ENCODE measurements around the gene CYRIA. TPM values are rescaled to one million over a fixed set of nuclear protein-coding genes. Genes with fewer than 3 reads are reported as not detected.

Gene CYRIA
- polyA plus RNA-seq (2014; cell fraction: cytosol; rRNA removed): 1.3 and 1.5 TPM in 2 replicates
- polyA plus RNA-seq (2014; cell fraction: nucleus; rRNA removed): 1.2 and 1.5 TPM in 2 replicates

DNA sequence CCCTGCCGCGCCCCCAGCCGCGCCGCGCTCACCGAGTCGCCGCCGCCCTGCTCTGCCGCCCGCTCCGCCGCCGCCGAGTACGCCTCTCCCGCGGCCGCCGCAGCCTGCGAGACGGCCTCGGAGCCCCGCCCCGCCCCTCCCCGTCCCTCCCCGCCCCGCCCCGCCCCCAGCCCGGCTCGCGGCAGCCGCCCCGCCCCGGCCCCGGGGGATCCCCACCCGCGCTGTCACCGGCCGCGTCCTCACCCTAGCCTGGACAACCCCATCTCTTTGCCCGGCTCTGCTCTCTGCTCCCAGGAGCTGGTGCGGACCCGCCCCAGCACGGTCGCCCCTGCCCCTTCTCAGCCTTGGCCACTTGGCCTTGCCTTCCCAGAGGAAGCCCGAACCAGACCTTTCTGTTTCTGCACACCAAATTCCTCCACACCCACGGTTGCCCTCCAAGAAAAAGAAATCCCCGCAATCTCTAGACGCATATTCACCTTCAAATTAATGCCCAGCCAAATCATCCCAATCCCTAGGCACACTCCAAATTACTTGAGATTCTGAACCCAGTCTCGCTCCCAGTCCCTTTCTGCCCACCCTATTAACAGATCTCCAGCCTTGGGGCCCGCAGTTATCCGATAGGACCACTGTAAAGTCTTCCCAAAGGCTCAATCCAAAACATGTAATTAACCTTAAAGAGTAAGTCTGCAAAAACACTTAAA lies at the start of gene CYRIA:
CYRIA (minus strand) TSS at position 87 of the 701 bp plus-strand sequence. CDS start 77,715 bp downstream, outside the sequence.
- DNase-seq (ENCODE audit: low spot score): no peak

GRCh38 chr2:16713011-16713423 lies 47.4 kb upstream of the CYRIA start:
- DNase-seq (ENCODE audit: low spot score): no peak

- DNase-seq (ENCODE audit: low spot score): no peak
Observed at GRCh38 chr2:16709769-16710168, 44.1 kb upstream of the CYRIA start.

- no peak for DNase-seq (ENCODE audit: low spot score)
Observed at GRCh38 chr2:16708173-16708572, 42.5 kb upstream of the CYRIA start.

GRCh38 chr2:16707014-16707623 lies 41.5 kb upstream of the CYRIA start:
- no peak for DNase-seq (ENCODE audit: low spot score)

- DNase-seq (ENCODE audit: low spot score): peak; percentile 88
Observed at GRCh38 chr2:16700551-16701259, 35.1 kb upstream of the CYRIA start.

DNA sequence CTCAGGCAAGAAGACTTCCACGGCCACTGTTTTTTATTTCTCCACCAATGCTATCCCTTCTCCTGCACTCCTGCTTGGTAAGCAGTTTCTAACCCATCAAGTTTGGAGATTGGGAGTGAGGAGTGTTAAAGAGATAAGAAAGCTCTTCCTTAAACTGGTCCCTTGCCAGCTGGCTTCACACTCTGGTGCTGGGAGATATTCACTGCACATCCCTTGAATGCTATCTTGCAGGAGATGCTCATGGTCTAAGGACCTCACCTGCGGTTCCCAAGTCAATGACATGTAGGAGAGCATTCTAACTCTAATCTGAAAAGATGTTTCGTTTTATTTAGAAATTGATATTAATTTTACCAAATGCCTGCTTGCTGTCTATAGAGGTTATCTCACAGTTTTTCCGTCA lies 28.2 kb upstream of the CYRIA start:
- no peak for DNase-seq (ENCODE audit: low spot score)

DNA sequence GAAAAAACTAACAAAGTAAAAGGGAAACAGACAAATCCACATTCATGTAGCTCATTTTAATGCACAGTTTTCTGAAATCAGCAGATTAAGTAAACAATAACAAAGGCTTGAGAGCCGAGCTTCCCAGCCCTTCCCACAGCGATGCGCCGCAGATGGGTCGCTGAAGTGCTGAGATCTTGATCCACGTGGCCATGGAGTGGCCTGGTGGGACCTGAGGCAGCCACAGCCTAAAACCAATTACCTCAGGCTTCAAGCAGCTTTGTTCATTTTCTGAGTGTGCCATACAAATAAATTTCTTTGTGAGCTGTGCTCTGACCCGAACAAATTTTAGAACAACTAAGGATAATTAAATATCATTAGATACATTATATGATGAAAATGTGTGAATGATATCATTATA lies 25.6 kb upstream of the CYRIA start:
- peak; percentile 14 for DNase-seq (ENCODE audit: low spot score)

GRCh38 chr2:16687955-16688354 lies 22.3 kb upstream of the CYRIA start:
- DNase-seq (ENCODE audit: low spot score): no peak

GRCh38 chr2:16687222-16687621 lies 21.6 kb upstream of the CYRIA start:
- DNase-seq (ENCODE audit: low spot score): no peak

DNA sequence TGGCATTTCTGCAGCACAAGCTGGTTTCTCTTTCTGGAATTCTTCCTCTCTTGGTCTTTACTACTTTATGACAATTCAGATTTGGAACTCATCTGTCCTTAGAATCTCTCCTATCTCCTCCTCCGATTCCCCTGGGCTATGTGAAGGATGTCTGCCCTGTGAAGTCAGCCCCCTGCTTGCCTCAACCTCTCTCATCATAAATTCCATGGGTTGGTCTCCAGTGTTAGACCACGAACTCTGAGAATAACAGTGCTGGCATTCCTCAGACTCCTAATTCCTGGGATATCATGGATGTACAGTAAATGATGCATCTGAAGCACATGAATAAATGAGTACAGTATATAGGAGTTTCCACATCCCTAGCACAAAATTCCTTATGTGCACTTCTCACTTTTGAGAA lies 21.0 kb upstream of the CYRIA start:
- DNase-seq (ENCODE audit: low spot score): no peak

GRCh38 chr2:16685340-16685715 lies 19.7 kb upstream of the CYRIA start:
- DNase-seq (ENCODE audit: low spot score): no peak

DNA sequence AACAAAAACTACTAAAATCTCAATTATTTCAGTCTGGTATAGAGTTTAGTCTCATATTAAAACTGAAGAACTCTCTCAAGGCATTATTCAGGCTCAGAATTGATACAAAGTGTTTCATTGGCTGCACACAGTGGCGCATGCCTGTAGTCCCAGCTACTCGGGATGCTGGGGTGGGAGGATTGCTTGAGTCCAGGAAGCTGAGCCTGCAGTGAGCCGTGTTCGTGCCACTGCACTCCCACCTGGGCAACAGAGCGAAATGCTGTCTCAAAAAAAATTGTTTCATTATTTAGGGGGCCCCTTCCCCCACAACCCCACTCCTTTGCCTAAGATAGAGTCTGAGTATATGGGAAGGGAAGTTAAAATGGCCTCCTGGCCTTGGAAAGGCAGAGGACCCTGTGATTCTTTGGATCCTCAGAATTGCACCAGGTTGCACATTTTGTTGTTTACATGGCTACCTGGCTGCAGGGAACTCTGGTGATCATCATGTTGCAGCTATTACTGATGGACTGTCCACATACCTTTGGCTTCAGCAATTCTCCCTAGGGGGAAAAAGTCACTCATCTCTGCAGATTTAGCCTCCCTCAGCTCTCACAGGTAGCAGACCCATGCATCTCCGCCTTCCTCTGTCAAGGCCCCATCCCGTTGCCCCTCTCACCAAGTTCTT lies 19.2 kb upstream of the CYRIA start:
- no peak for DNase-seq (ENCODE audit: low spot score)

DNA sequence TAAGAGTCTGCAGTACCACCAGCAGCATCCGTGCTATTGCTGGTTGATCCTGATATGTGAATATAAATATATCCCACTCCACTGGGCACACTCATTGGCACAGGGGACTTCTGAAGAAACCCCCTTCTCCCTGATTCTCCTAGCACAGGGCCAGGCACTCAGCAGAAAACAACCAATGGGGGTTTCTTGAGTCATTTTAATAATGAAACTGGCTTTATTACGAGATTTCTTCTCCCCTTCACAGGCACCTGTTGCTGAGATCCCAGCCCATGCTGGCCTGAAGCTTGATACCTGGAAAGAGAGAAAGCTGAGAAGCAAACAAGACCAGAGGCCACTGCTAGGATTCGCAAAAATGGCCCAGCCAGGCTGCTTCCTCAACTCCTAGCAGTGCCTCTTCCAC lies 17.9 kb upstream of the CYRIA start:
- DNase-seq (ENCODE audit: low spot score): no peak

DNA sequence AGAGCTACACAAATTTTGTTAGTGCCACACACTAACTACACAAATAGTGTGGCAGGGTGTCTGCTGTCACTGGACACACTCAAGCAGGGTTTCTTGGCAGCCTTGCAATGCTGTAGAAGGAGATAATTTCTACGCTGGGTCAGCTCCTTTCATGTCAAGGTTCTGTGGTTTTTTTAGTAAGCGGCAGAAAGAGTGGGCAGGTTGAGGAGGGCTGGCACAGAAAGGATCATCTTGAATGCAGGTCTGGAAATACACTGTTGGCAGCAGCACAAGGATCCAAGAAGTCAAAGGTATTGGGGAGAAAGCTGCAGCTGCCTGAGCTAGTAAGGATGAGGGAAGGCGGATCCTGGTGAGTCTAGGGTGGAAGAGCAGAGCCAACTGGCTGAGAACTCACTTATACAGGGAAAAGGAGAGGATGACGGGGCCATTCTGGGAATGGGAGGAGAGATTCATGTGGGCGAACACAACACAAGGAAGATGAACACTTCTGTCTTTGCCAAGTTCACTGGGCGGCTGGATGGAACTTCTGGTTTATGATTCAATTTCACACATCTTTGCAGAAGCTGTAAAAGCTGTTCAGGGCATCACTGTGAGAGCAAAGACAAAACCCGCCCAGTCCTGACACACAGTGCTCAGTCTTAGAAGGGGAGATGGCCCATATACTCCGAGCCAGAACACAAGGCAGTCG lies 16.9 kb upstream of the CYRIA start:
- DNase-seq (ENCODE audit: low spot score): no peak

GRCh38 chr2:16680781-16681180 lies 15.1 kb upstream of the CYRIA start:
- DNase-seq (ENCODE audit: low spot score): no peak

DNA sequence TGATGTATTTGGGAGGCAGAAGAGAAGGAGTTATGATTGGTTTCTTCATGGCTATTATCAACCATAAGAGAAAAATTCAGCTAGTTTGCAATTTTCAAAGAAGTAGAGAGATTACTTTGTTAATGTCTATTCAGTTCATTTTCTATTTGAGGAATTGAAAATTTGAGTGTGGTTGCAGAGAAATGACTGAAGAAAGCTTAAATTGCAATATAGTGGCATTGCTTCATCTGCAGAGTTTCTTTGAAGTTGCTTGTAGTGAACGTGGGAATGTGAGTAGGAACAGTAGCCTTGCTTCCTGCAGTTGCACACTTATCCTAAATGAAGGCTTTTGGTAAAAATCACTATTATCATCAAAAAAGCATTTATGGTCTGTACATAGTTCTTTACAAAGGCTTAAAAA lies 14.7 kb upstream of the CYRIA start:
- DNase-seq (ENCODE audit: low spot score): no peak

DNA sequence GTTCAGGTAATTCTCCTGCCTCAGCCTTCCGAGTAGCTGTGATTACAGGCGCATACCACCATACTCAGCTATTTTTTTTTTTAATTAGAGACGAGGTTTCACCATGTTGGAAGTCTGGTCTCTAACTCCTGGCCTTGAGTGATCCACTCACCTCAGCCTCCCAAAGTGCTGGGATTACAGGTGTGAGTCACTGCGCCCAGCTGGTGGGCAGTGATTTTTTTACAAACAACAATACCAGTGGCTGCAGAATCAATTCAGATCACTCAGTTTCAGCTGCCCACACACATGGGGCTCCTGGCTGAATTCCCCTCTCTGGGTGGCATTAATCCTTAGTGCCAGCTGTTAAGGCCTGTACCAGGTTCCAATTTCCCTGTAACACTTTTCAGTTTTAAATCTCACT lies 13.3 kb upstream of the CYRIA start:
- DNase-seq (ENCODE audit: low spot score): no peak

- DNase-seq (ENCODE audit: low spot score): no peak
Observed at GRCh38 chr2:16677875-16678274, 12.2 kb upstream of the CYRIA start.

DNA sequence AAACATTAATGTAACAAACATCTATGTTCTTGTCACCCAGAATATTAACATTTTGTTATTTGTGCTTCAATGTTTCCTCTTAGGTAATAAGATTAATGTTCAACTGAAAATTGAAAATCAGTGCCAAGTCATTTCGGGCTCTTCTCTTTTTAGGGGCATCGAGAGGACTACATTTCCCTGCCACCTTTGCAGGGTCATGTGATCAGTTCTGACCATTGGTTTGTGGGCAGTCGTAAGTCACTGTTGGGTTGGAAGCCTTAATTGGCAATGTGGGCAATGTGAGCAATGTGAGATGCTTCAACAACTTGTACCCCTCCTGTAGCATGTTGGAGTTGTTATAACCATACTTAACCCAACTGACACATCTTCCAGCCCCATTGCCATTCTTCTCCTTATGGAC lies 10.1 kb upstream of the CYRIA start:
- no peak for DNase-seq (ENCODE audit: low spot score)

GRCh38 chr2:16674154-16674553 lies 8.5 kb upstream of the CYRIA start:
- DNase-seq (ENCODE audit: low spot score): peak; percentile 73

DNA sequence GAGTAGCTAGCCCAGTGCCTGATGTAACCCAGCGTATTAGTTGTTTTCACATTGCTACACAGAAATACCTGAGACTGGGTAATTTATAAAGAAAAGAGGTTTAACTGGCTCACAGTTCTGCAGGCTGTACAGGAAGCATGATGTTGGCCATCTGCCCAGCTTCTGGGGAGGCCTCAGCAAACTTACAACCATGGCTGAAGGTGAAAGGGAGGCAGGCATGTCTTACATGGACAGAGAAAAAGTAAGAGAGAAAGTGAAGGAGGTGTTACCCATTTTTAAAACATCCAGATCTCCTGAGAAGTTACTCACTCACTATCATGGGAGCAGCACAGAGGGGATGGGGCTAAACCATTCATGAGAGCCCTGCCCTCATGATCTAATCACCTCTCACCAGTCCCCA lies 6.1 kb upstream of the CYRIA start:
- no peak for DNase-seq (ENCODE audit: low spot score)

Measured in SK-N-DZ (cell line).